ENCODE results near the gene LSM14B. TPM values are rescaled to one million over a fixed set of nuclear protein-coding genes. Genes with fewer than 3 reads are reported as not detected.
"Not testable (repeated sequence)": the region's sequence is repeated elsewhere in the genome, so short reads cannot be mapped to it uniquely, and the experiment has no call there.

LSM14B gene
- polyA plus RNA-seq, 1 donor: 47.6 TPM

DNA sequence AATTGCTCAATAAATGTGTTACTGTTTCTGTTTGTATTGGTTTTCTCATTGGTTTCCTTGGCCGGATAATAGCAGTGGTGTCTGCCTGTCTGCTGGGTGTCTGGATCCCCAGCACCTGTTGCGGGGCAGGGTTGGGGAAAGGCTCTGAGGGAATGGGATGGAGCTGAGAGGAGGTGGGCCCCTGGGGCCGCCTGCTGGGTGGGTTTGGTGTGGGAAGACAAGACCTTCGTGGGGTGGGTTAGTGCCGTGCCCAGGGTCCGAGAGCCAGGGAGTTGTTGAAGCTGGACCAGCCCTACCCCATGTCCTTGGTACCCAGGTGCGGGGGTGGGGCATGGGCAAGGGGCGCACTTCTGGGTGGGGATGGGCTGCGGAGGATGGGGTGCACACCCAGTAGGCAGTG lies 25.3 kb downstream of the LSM14B start:
- H3K9me3 ChIP-seq (ENCODE audit: control insufficient read depth, low read depth, low read length): no peaks in the 10 kb centered on the region
- H3K36me3 ChIP-seq (ENCODE audit: control insufficient read depth, insufficient read depth, low read length): peaks cover 2% of the 10 kb centered on the region
- peaks cover 3% of the 10 kb centered on the region for H3K4me1 ChIP-seq (ENCODE audit: control insufficient read depth, insufficient read depth, low read length)

GRCh38 chr20:62148383-62148782 lies 26.1 kb downstream of the LSM14B start:
- H3K4me1 ChIP-seq (ENCODE audit: control insufficient read depth, insufficient read depth, low read length); DNase-seq; H3K36me3 ChIP-seq (ENCODE audit: control insufficient read depth, insufficient read depth, low read length); H3K27ac ChIP-seq (ENCODE audit: low read length); H3K4me3 ChIP-seq (ENCODE audit: low read length); H3K9me3 ChIP-seq (ENCODE audit: control insufficient read depth, low read depth, low read length); H3K27me3 ChIP-seq (ENCODE audit: control insufficient read depth, insufficient read depth, low read length): not testable (repeated sequence)
- WGBS (ENCODE audit: insufficient coverage, low lambda C conversion rate): no CpG with 5 or more reads among the region's 10 CpGs

More for the DNA sequence above, 25.3 kb downstream of the LSM14B start:
- DNase-seq: no peak
- no CpG with 5 or more reads among the region's 9 CpGs for WGBS (ENCODE audit: insufficient coverage, low lambda C conversion rate)
- no peak overlapping the region for H3K27ac ChIP-seq (ENCODE audit: low read length)
- no peaks in the 10 kb centered on the region for H3K27me3 ChIP-seq (ENCODE audit: control insufficient read depth, insufficient read depth, low read length)
- H3K4me3 ChIP-seq (ENCODE audit: low read length): no peak overlapping the region

GRCh38 chr20:62148908-62149314 lies 26.6 kb downstream of the LSM14B start:
- Histone ChIP-seq H3K4me3 (ENCODE audit: low read length) (no peak overlapping the region), H3K27ac (ENCODE audit: low read length) (no peak overlapping the region), H3K4me1 (ENCODE audit: control insufficient read depth, insufficient read depth, low read length) (peaks cover 3% of the 10 kb centered on the region), H3K27me3 (ENCODE audit: control insufficient read depth, insufficient read depth, low read length) (no peaks in the 10 kb centered on the region), H3K36me3 (ENCODE audit: control insufficient read depth, insufficient read depth, low read length) (peaks cover 6% of the 10 kb centered on the region), H3K9me3 (ENCODE audit: control insufficient read depth, low read depth, low read length) (no peaks in the 10 kb centered on the region)
- WGBS (ENCODE audit: insufficient coverage, low lambda C conversion rate): no CpG with 5 or more reads among the region's 20 CpGs
- no peak for DNase-seq

- no peak for DNase-seq
- no peak overlapping the region for H3K27ac ChIP-seq (ENCODE audit: low read length)
- no peak overlapping the region for H3K4me3 ChIP-seq (ENCODE audit: low read length)
- no peaks in the 10 kb centered on the region for H3K9me3 ChIP-seq (ENCODE audit: control insufficient read depth, low read depth, low read length)
- no peaks in the 10 kb centered on the region for H3K27me3 ChIP-seq (ENCODE audit: control insufficient read depth, insufficient read depth, low read length)
- 0% methylated on average over 1 of the region's 24 CpGs for WGBS (ENCODE audit: insufficient coverage, low lambda C conversion rate)
- peaks cover 3% of the 10 kb centered on the region for H3K4me1 ChIP-seq (ENCODE audit: control insufficient read depth, insufficient read depth, low read length)
- peaks cover 12% of the 10 kb centered on the region for H3K36me3 ChIP-seq (ENCODE audit: control insufficient read depth, insufficient read depth, low read length)
Observed at GRCh38 chr20:62149532-62150309, 27.4 kb downstream of the LSM14B start.

DNA sequence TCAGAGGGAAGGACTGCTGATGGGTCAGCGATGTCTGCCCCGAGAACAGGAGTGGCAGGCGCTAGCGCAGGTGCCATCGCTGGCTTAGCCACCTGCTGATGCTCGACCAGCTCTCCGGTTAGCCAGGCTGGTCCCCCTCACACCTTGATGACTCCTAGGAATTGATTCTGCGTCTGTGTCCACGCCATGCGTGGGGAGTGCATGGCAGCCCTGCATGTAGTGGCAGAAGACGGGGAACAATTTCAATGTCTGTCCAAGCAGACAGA lies 28.0 kb downstream of the LSM14B start:
- WGBS (ENCODE audit: insufficient coverage, low lambda C conversion rate): no CpG with 5 or more reads among the region's 11 CpGs

DNA sequence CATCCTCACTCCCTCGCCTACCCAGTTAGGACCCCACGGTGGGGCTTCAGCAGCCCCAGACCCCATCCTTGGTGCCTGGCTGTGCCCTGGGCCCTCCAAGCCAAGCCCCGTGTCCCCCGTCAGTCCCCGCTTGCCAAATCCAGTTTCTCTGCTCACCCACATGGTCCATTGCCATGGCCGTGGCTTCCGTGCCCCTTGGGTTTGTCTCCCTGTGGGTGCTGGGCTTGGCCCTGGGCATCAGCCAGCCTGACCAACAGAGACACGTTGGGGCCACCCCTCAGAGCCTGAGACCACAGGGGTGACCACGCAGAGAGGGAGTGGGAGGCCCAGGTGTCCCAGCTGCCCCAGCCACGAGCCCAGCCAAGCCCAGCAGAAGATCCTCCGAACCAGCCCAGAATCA lies 28.9 kb downstream of the LSM14B start:
- no CpG with 5 or more reads among the region's 11 CpGs for WGBS (ENCODE audit: insufficient coverage, low lambda C conversion rate)
- H3K4me1 ChIP-seq (ENCODE audit: control insufficient read depth, insufficient read depth, low read length): no peaks in the 10 kb centered on the region
- peaks cover 20% of the 10 kb centered on the region for H3K36me3 ChIP-seq (ENCODE audit: control insufficient read depth, insufficient read depth, low read length)
- no peaks in the 10 kb centered on the region for H3K9me3 ChIP-seq (ENCODE audit: control insufficient read depth, low read depth, low read length)
- no peak overlapping the region for H3K27ac ChIP-seq (ENCODE audit: low read length)
- no peak for DNase-seq
- no peaks in the 10 kb centered on the region for H3K27me3 ChIP-seq (ENCODE audit: control insufficient read depth, insufficient read depth, low read length)
- no peak overlapping the region for H3K4me3 ChIP-seq (ENCODE audit: low read length)

More for the DNA sequence above, 28.0 kb downstream of the LSM14B start:
- no peaks in the 10 kb centered on the region for H3K9me3 ChIP-seq (ENCODE audit: control insufficient read depth, low read depth, low read length)
- H3K4me1 ChIP-seq (ENCODE audit: control insufficient read depth, insufficient read depth, low read length): no peaks in the 10 kb centered on the region
- H3K27ac ChIP-seq (ENCODE audit: low read length): no peak overlapping the region
- H3K36me3 ChIP-seq (ENCODE audit: control insufficient read depth, insufficient read depth, low read length): peaks cover 15% of the 10 kb centered on the region
- H3K27me3 ChIP-seq (ENCODE audit: control insufficient read depth, insufficient read depth, low read length): no peaks in the 10 kb centered on the region
- H3K4me3 ChIP-seq (ENCODE audit: low read length): no peak overlapping the region
- DNase-seq: no peak

DNA sequence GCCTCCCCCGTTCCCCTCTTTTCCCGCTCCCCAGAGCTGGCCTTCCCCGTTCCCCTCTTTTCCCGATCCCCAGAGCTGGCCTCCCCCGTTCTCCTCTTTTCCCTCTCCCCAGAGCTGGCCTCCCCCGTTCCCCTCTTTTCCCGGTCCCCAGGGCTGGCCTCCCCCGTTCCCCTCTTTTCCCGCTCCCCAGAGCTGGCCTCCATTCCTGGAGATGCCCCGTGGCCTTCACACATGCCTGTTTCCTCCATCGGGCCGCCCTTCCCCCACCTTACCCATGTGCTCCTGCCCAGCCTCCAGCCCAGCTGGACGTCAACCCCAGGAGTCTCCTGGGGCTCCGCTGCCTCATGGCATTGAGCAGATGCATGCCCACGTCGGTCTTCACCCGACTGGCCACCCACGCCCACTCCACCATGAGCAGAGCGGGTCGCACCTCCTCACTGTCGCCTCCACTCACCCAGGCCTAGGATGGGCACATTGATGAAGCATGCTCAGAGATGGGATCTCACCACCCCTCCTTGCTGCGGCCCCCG lies 29.6 kb downstream of the LSM14B start:
- Histone ChIP-seq H3K36me3 (ENCODE audit: control insufficient read depth, insufficient read depth, low read length) (peaks cover 20% of the 10 kb centered on the region), H3K4me3 (ENCODE audit: low read length) (no peak overlapping the region), H3K4me1 (ENCODE audit: control insufficient read depth, insufficient read depth, low read length) (no peaks in the 10 kb centered on the region), H3K27me3 (ENCODE audit: control insufficient read depth, insufficient read depth, low read length) (no peaks in the 10 kb centered on the region), H3K27ac (ENCODE audit: low read length) (no peak overlapping the region), H3K9me3 (ENCODE audit: control insufficient read depth, low read depth, low read length) (no peaks in the 10 kb centered on the region)
- WGBS (ENCODE audit: insufficient coverage, low lambda C conversion rate): 80% methylated on average over 1 of the region's 23 CpGs
- DNase-seq: no peak

DNA sequence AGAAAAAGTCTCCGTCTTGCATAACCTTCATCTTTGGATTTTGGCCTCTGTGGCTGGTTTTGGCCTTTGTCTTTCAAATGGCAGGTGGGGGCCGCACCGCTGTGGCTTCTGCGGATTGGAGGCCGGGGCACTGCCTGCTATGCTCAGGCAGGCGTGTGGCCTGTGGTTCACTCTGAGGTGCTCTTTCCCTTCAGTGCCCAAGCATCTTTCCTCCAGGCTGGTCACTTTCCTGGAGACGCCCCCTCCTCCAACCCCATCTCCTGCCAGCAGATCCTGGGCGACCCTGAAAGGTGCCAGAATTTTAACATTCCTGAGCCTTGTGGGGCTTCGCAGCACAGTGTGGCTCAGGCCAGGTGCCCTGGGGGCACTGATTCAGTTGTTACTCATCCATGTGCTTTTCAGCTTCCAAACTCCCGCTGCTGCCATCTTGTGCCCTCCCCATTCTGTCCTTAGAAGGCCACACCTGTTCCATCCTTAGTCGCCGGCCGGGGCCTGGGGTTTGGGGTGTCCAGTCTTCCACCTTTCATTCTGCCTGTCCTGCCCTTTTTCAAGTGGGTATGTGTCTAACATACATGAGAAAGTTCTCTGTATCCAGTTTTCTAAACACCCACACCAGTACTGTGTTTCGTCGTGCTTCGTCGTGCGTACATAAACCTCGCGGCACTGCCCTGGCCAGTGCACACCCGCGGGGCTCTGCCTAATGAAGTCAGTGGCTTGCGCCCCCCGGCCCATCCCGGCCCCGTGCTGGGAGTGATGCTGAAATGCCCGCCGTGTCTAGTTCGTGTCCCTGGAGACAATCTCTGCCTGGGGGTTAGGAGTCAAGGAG lies 33.4 kb downstream of the LSM14B start:
- Histone ChIP-seq H3K4me3 (ENCODE audit: low read length) (no peak overlapping the region), H3K27ac (ENCODE audit: low read length) (no peak overlapping the region), H3K36me3 (ENCODE audit: control insufficient read depth, insufficient read depth, low read length) (peaks cover 34% of the 10 kb centered on the region), H3K4me1 (ENCODE audit: control insufficient read depth, insufficient read depth, low read length) (no peaks in the 10 kb centered on the region), H3K27me3 (ENCODE audit: control insufficient read depth, insufficient read depth, low read length) (no peaks in the 10 kb centered on the region), H3K9me3 (ENCODE audit: control insufficient read depth, low read depth, low read length) (no peaks in the 10 kb centered on the region)
- no CpG with 5 or more reads among the region's 29 CpGs for whole genome bisulfite sequencing (ENCODE audit: insufficient coverage, low lambda C conversion rate)
- no peak for DNase-seq

DNA sequence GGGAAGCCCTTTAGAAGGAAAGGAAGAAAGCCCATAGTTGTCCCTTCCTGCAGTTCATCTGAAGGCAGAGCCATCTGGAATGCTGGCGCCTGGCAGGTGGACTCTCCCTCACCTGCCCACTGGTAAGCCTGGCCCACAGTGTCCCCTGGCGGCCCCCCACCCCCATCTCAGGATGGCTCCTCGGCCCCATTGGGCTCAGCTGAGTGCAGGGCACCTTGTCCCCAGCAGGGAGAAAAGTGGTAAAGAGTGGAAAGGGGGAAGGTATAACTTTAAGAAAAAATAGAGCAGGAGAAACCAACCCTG lies 33.9 kb downstream of the LSM14B start:
- Histone ChIP-seq H3K4me1 (ENCODE audit: control insufficient read depth, insufficient read depth, low read length) (no peaks in the 10 kb centered on the region), H3K36me3 (ENCODE audit: control insufficient read depth, insufficient read depth, low read length) (peaks cover 38% of the 10 kb centered on the region), H3K27me3 (ENCODE audit: control insufficient read depth, insufficient read depth, low read length) (no peaks in the 10 kb centered on the region), H3K4me3 (ENCODE audit: low read length) (no peak overlapping the region), H3K27ac (ENCODE audit: low read length) (no peak overlapping the region), H3K9me3 (ENCODE audit: control insufficient read depth, low read depth, low read length) (no peaks in the 10 kb centered on the region)
- no CpG with 5 or more reads among the region's 3 CpGs for WGBS (ENCODE audit: insufficient coverage, low lambda C conversion rate)
- no peak for DNase-seq

- WGBS (ENCODE audit: insufficient coverage, low lambda C conversion rate): no CpG with 5 or more reads among the region's 24 CpGs
- H3K4me1 ChIP-seq (ENCODE audit: control insufficient read depth, insufficient read depth, low read length): no peaks in the 10 kb centered on the region
- H3K36me3 ChIP-seq (ENCODE audit: control insufficient read depth, insufficient read depth, low read length): peaks cover 44% of the 10 kb centered on the region
- H3K4me3 ChIP-seq (ENCODE audit: low read length): no peak overlapping the region
- peak; percentile 34 to 57 for DNase-seq
- H3K27me3 ChIP-seq (ENCODE audit: control insufficient read depth, insufficient read depth, low read length): no peaks in the 10 kb centered on the region
- no peaks in the 10 kb centered on the region for H3K9me3 ChIP-seq (ENCODE audit: control insufficient read depth, low read depth, low read length)
- no peak overlapping the region for H3K27ac ChIP-seq (ENCODE audit: low read length)
Observed at GRCh38 chr20:62156592-62157386, 34.5 kb downstream of the LSM14B start.

Data from large intestine (tissue), 3 donors.